Cardiac muscle cell (in vitro differentiated cells and primary cell): ENCODE measurements around the gene UROC1. TPM values are rescaled to one million over a fixed set of nuclear protein-coding genes. Genes with fewer than 3 reads are reported as not detected.

Experiments used
- DNase-seq, 2 donors: peaks; one replicate each; pipeline versions ENCODE4 v3.0.0 to v3.0.0-alpha.2; 2010 to 2017; ENCODE audit warnings: low read depth in 1 of 2, low spot score in 1 of 2
- H3K27ac ChIP-seq: fragments of 200-600 bp; sonication (generic); 2 replicates; pipeline ENCODE4 v1.5.1; 2016
- H3K27me3 ChIP-seq: fragments of 200-600 bp; sonication (generic); 2 replicates; pipeline ENCODE4 v1.6.0; 2016; ENCODE audit warnings: control low read depth
- H3K36me3 ChIP-seq: fragments of 200-600 bp; sonication (generic); 2 replicates; pipeline ENCODE4 v1.5.1; 2016; ENCODE audit warnings: control low read depth
- H3K4me1 ChIP-seq: fragments of 200-600 bp; sonication (generic); 2 replicates; pipeline ENCODE4 v1.8.1; 2017; ENCODE audit warnings: low read depth, mild to moderate bottlenecking, mixed run types
- H3K4me3 ChIP-seq: fragments of 200-600 bp; sonication (generic); 2 replicates; pipeline ENCODE4 v1.5.1; 2016; ENCODE audit warnings: mild to moderate bottlenecking
- H3K9me3 ChIP-seq: fragments of 200-600 bp; sonication (generic); 2 replicates; pipeline ENCODE4 v1.5.1; 2017; ENCODE audit warnings: low read depth, mild to moderate bottlenecking, control low read depth
- polyA plus RNA-seq: library from polyadenylated mRNA; unstranded; fragments of >200 nt; fragmentation: Nextera tagmentation; extraction: Ambion mirVana; gene quantifications from 2 replicates; pipeline ENCODE4 v1.2.1, GENCODE V29; 2016
- total RNA-seq: library from RNA; depleted of rRNA; stranded (reverse); fragments of >200 nt; gene quantifications from 2 replicates; pipeline ENCODE4 v1.2.3, GENCODE V29; 2016
- TF ChIP-seq, protein P1 (sequence below): IDR thresholded peaks from 2 replicates; pipeline ENCODE4 v1.5.1; 2012; ENCODE audit warnings: low read depth, mild to moderate bottlenecking, low read length

The UROC1 gene
- total RNA-seq (not detected in 2 replicates), polyA plus RNA-seq (not detected in 2 replicates)

DNA sequence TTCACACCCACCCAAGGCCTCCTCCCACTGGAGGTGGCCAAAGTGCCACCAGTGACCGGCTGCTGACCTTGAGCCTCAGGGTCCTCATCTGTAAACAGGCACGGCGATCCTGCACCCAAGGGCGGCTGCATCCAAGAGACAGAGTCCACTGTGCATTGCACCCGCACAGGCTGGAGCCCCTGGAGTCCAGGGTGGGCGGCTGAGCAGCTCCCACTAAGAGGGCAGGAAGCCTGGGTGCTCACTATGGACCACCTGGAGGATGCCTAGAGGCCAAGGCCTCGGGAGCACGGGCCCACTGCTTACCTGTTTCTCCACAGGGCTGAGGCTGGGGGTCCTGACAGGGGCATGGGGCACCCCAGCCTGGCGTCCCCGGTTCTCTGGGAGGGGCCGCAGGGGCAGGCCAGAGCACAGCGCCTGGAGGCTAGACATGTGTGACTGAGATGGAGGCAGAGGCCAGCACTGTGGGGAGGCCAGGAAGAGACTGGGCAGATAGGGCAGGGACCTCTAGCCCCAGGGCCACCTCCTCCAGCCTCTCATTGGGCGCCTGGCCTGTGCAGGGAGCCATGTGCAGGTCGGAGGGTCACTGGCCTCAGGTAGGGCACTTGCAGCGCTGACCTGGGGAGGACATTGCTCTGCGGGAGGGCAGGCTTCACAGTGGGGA is at the start of gene UROC1:
TSS of gene UROC1 (minus strand) at position 483 of the 661 bp plus-strand sequence. CDS start at position 429, 54 bp downstream.
- Histone ChIP-seq H3K36me3 (no peaks in the 10 kb centered on the region), H3K27me3 (peaks cover under 1% of the 10 kb centered on the region), H3K4me1 (no peaks in the 10 kb centered on the region), H3K9me3 (no peaks in the 10 kb centered on the region), H3K27ac (no peak within 1 kb of the TSS), H3K4me3 (no peak within 1 kb of the TSS)
- no peak for DNase-seq
- TF ChIP-seq, protein P1, sequence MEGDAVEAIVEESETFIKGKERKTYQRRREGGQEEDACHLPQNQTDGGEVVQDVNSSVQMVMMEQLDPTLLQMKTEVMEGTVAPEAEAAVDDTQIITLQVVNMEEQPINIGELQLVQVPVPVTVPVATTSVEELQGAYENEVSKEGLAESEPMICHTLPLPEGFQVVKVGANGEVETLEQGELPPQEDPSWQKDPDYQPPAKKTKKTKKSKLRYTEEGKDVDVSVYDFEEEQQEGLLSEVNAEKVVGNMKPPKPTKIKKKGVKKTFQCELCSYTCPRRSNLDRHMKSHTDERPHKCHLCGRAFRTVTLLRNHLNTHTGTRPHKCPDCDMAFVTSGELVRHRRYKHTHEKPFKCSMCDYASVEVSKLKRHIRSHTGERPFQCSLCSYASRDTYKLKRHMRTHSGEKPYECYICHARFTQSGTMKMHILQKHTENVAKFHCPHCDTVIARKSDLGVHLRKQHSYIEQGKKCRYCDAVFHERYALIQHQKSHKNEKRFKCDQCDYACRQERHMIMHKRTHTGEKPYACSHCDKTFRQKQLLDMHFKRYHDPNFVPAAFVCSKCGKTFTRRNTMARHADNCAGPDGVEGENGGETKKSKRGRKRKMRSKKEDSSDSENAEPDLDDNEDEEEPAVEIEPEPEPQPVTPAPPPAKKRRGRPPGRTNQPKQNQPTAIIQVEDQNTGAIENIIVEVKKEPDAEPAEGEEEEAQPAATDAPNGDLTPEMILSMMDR, result no peak

DNA sequence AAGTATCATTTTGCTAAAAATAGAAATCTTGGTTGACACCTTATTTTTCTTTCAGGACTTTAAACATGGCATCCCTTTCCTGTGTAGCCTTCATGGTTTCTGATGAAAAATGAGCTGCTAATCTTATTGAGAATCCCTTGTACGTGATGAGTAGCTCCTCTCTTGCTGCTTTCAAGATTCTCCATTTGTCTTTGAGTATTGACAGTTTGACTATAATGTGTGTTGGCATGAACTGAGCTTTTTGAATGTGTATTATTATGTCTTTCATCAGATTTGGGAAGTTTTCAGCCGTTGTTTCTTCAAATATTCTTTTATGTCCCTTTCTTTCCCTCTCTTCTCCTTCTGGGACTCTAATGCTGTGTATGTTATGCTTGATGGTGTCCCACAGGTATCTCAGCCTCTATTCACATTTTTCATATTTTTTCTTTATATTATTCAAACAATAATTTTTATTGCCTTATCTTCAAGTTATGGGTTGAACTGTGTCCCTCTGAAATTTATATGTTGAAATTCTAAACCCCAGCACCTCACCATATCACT is 45.2 kb upstream of the UROC1 start:
- DNase-seq, result no peak
- Histone ChIP-seq H3K4me1 (no peaks in the 10 kb centered on the region), H3K9me3 (no peaks in the 10 kb centered on the region), H3K27me3 (no peaks in the 10 kb centered on the region), H3K27ac (no peak overlapping the region), H3K4me3 (no peak overlapping the region), H3K36me3 (no peaks in the 10 kb centered on the region)
- TF ChIP-seq, protein P1, result no peak

DNA sequence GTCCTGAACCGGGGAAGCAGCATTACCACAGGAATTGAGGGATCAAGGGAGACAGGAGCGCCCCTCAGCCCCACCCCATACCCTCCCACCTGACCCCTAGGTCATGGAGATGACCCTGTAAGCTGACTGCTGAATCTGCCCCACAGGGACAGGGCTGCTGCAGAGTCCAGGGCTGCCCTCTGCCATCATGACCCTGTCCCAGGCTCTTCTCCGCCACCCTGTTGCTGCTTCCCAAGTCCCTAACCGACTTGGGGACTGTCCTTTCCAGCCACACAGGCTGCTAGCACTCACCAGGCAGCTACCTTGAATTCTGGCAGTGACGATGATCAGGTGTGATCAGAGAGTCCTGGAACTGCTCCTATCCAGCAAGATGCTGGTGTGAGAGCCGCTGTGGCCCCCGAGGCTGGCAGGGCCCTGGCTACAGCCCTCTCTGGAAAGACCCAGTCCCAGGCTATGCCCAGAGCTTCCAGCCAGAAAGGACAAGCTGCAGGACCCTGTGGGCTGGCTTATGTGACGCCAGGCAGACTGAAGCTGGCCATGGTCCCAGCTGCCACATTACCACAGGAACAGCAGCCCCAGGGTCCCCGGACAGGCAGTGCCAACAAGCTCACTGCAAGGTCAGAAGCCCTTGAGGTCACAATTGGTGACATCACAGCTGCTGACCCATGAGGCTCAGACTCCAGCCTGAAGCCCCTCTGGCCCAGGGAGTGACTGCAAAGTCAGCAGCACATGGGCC is 40.9 kb upstream of the UROC1 start, which contains the start of gene C3orf22:
TSS of gene C3orf22 (minus strand) at position 597 of the 736 bp plus-strand sequence. CDS start 5,542 bp downstream, outside the sequence.
- no peaks in the 10 kb centered on the region for H3K27me3 ChIP-seq
- H3K9me3 ChIP-seq, result no peaks in the 10 kb centered on the region
- no peak within 1 kb of the TSS for H3K4me3 ChIP-seq
- no peaks in the 10 kb centered on the region for H3K4me1 ChIP-seq
- TF ChIP-seq, protein P1, result no peak
- H3K36me3 ChIP-seq, result no peaks in the 10 kb centered on the region
- no peak within 1 kb of the TSS for H3K27ac ChIP-seq
- no peak for DNase-seq

DNA sequence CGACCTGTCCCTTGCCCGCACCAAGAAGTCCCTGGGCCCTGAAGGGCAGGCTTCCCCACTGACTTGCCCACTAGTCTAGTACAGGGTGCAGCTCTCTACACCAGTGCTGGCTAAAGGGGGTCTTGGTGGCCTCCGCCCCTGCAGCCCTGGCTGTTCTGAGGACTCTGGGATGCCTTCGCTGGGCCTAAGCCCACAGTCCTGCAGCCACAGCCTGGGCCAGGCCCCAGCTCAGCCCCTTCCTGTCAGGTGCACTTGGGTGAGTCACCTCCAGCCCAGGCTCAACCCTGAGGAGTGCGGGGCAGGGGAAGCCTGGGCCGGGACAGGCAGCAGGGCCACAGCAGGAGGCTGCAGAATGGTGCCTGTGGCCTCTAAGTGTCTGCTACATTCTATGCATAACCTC is 40.2 kb upstream of the UROC1 start:
- no peak for DNase-seq
- no peaks in the 10 kb centered on the region for H3K36me3 ChIP-seq
- H3K27ac ChIP-seq, result no peak overlapping the region
- TF ChIP-seq, protein P1, result no peak
- H3K4me3 ChIP-seq, result no peak overlapping the region
- H3K27me3 ChIP-seq, result no peaks in the 10 kb centered on the region
- no peaks in the 10 kb centered on the region for H3K9me3 ChIP-seq
- H3K4me1 ChIP-seq, result no peaks in the 10 kb centered on the region

DNA sequence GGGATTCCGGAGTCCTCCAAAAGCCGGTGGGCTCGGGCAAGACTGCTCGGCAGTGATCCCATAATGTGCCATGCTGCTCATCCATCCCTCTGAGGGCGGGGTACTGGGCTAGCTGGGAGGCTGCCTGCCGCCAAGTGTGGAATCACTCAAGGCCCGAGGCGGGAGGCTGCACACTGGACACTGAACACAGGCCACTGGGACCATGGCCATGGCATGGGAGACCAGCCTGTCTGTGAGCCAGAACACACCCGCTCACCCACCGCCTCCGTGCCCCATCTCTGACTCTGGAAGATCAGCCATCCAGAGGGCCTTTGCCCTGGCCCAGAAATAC is 39.8 kb upstream of the UROC1 start:
- no peaks in the 10 kb centered on the region for H3K9me3 ChIP-seq
- no peaks in the 10 kb centered on the region for H3K4me1 ChIP-seq
- H3K27ac ChIP-seq, result no peak overlapping the region
- no peaks in the 10 kb centered on the region for H3K27me3 ChIP-seq
- DNase-seq, result no peak
- no peaks in the 10 kb centered on the region for H3K36me3 ChIP-seq
- TF ChIP-seq, protein P1, result no peak
- H3K4me3 ChIP-seq, result no peak overlapping the region
